Kidney (tissue), 14 donors: Measurements from ENCODE around the gene SH3RF2. TPM values are rescaled to one million over a fixed set of nuclear protein-coding genes. Genes with fewer than 3 reads are reported as not detected.

Experiments
- DNase-seq, 5 donors: peaks; one replicate each; pipeline ENCODE4 v3.0.0-alpha.2; 2013 to 2020
- FAIRE-seq: peaks from 2 replicates; lab custom pipeline; 2012; peaks lifted over from hg19 to GRCh38; lab: Jason Lieb, UNC
- H3K27ac ChIP-seq, 2 donors: one replicate each; pipeline ENCODE4 v1.7.0; 2013; ENCODE audit warnings: low read depth in 2 of 2, low read length in 2 of 2, inconsistent platforms in 1 of 2
- H3K27me3 ChIP-seq: one replicate; pipeline ENCODE4 v1.7.1; 2013; ENCODE audit warnings: low read length, inconsistent platforms; ENCODE audit not compliant: control insufficient read depth, insufficient read depth
- H3K36me3 ChIP-seq, 3 donors: one replicate each; pipeline versions ENCODE4 v1.7.0 to v1.7.1; 2013; ENCODE audit warnings: low read length in 3 of 3, control low read depth in 1 of 3, inconsistent platforms in 1 of 3; ENCODE audit not compliant: insufficient read depth in 3 of 3, control insufficient read depth in 2 of 3
- H3K4me1 ChIP-seq, 3 donors: one replicate each; pipeline versions ENCODE4 v1.7.0 to v1.7.1; 2013; ENCODE audit warnings: low read length in 3 of 3, inconsistent platforms in 1 of 3, low read depth in 1 of 3; ENCODE audit not compliant: control insufficient read depth in 2 of 3, insufficient read depth in 2 of 3
- H3K4me3 ChIP-seq, 3 donors: one replicate each; pipeline versions ENCODE4 v1.7.0 to v1.8.1; 2013; ENCODE audit warnings: low read length in 3 of 3, control low read depth in 1 of 3, inconsistent platforms in 1 of 3
- H3K9ac ChIP-seq, 3 donors: one replicate each; pipeline versions ENCODE4 v1.7.0 to v1.7.1; 2013; ENCODE audit warnings: low read length in 3 of 3, control low read depth in 1 of 3, inconsistent platforms in 1 of 3
- H3K9me3 ChIP-seq, 3 donors: one replicate each; pipeline versions ENCODE4 v1.7.0 to v1.7.1; 2013; ENCODE audit warnings: low read length in 3 of 3, control low read depth in 1 of 3, inconsistent platforms in 1 of 3; ENCODE audit not compliant: control insufficient read depth in 2 of 3, insufficient read depth in 1 of 3
- intact Hi-C: fragments of 100-400 bp; cut with DNase I; formaldehyde crosslinking; loops from one replicate; pipeline ENCODE4 v1.11.1; 2022
- polyA plus RNA-seq: library from polyadenylated mRNA; stranded (reverse); fragments of 350-450 nt; fragmentation: Illumina TruSeq; extraction: RNeasy Lipid Tissue Mini Kit (QIAGEN cat#74804); gene quantifications from one replicate; pipeline ENCODE4 v1.2.3, GENCODE V29; 2014; ENCODE audit warnings: low read depth, low replicate concordance; ENCODE audit not compliant: insufficient read depth
- total RNA-seq: library from RNA; stranded (reverse); fragmentation: NEBNext Ultra II Directional; extraction: Animal tissue kit (Norgen Biotek cat#: 25700); gene quantifications from one replicate; pipeline ENCODE4 v1.2.1, GENCODE V29; 2021
- TF ChIP-seq, protein P1 (sequence below): IDR thresholded peaks from 3 replicates; pipeline ENCODE4 v1.5.1; 2012; ENCODE audit warnings: mild to moderate bottlenecking, moderate library complexity, borderline replicate concordance; ENCODE audit not compliant: insufficient read depth; ENCODE audit errors: extremely low read depth
- donor health status: control.
- donor health status: control.
- donor health status: control.
- donor health status: control.
- donor health status: control.
- donor health status: DM: yes; HTN: yes; CAD: no.
- donor health status: Normal renal cell carcinoma (clear cell type).

Gene SH3RF2
- total and polyA plus RNA-seq, 2 donors from 2014 or later: 1.3 to 4.9 TPM

- H3K27me3 ChIP-seq: no peaks in the 10 kb centered on the region
- peak in 3 of 5 donors; percentile 32 to 47 (median 45) for DNase-seq
- no peaks in the 10 kb centered on the region for H3K9me3 ChIP-seq
- no peak overlapping the region for H3K4me3 ChIP-seq
- H3K4me1 ChIP-seq: peaks cover 0 to 6% (median 0%) of the 10 kb centered on the region in 3 donors
- TF ChIP-seq, protein P1, sequence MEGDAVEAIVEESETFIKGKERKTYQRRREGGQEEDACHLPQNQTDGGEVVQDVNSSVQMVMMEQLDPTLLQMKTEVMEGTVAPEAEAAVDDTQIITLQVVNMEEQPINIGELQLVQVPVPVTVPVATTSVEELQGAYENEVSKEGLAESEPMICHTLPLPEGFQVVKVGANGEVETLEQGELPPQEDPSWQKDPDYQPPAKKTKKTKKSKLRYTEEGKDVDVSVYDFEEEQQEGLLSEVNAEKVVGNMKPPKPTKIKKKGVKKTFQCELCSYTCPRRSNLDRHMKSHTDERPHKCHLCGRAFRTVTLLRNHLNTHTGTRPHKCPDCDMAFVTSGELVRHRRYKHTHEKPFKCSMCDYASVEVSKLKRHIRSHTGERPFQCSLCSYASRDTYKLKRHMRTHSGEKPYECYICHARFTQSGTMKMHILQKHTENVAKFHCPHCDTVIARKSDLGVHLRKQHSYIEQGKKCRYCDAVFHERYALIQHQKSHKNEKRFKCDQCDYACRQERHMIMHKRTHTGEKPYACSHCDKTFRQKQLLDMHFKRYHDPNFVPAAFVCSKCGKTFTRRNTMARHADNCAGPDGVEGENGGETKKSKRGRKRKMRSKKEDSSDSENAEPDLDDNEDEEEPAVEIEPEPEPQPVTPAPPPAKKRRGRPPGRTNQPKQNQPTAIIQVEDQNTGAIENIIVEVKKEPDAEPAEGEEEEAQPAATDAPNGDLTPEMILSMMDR: no peak
- H3K9ac ChIP-seq: no peak overlapping the region
- intact Hi-C loops: no loop called here
- H3K27ac ChIP-seq: no peak overlapping the region
- FAIRE-seq: no peak
- H3K36me3 ChIP-seq: no peaks in the 10 kb centered on the region
These were observed 1.3 kb downstream of the SH3RF2 start for GRCh38 chr5:145937432-145938250.

DNA sequence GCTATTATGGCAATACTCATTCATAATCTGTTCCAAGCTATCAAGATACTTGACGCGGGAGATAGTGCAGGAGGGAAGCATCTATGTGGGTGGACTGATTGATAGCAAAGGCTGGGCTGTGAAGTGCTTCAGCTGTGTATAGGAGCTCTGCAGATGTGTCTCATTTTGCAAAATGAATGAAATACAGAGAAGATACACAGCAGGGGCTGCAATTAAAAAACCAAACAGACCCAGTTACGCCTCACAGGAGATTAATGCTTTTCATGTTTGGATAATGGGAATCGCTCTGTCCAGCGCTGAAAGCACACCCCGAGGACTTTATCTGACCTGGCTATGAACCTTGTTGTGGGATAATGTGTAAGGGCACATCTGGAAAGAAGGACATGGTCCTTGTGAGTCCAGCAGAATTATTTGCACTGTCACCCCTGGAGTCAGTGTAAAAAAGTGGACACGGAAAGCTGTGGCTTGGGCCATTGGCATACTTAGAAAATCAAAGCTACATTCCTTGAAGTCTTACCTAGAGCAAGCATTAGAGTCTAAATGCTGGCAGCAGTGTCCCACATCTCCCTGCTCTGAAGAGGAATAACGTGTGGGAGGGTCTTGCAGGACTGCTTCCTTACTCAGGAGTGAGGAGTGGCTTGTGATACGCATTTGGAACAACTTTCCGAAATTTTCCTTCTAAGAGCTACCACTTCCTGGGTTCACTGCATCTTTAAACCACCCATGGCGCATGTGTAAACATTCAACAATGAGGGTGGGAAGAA lies 2.6 kb downstream of the SH3RF2 start:
- Histone ChIP-seq H3K4me3 (no peak overlapping the region), H3K9ac (no peak overlapping the region), H3K36me3 (no peaks in the 10 kb centered on the region), H3K4me1 (peaks cover 0 to 6% (median 0%) of the 10 kb centered on the region in 3 donors), H3K27ac (no peak overlapping the region), H3K9me3 (no peaks in the 10 kb centered on the region), H3K27me3 (no peaks in the 10 kb centered on the region)
- intact Hi-C loops: no loop called here
- DNase-seq: peak in 2 of 5 donors; percentile 23 to 31
- TF ChIP-seq, protein P1: no peak
- no peak for FAIRE-seq

DNA sequence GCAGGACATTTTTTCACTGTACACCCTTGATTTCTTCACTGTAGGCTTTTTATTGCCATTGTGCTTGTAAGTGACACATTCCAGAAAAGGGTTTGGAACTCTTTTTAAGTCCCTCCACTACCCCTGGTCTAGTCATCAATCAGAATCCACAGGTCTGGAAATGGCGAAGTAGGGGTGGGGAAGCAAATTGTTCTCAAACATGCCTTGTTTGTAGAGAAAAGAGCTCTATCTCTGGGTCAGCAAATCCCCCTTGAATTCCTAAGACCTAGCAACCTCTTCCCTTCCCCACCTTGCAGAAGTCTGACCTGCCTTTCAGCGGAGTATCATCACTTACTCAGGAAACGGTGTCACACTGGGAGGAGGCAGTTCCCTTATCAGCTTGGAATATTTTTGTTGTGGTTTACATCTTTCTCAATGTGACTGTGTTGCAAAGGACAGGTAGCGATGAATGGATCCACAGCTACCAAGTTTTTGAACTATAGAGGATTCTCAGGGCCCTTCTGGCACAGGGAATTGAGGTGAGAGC lies 3.2 kb downstream of the SH3RF2 start:
- FAIRE-seq: no peak
- Histone ChIP-seq H3K9me3 (no peaks in the 10 kb centered on the region), H3K36me3 (no peaks in the 10 kb centered on the region), H3K27ac (no peak overlapping the region), H3K4me1 (peaks cover 0 to 6% (median 0%) of the 10 kb centered on the region in 3 donors), H3K4me3 (no peak overlapping the region), H3K9ac (no peak overlapping the region), H3K27me3 (no peaks in the 10 kb centered on the region)
- no peak for DNase-seq
- intact Hi-C loops: no loop called here
- TF ChIP-seq, protein P1: no peak
